NCI-H526 (cell line): ENCODE data around the gene GDF10.

Experiments
- DNase-seq, 2 experiments: peaks; one replicate each; lab custom pipeline; 2025; lab: John Stamatoyannopoulos, UW

GDF10 gene

GRCh38 chr10:47299611-47300428 is at the start of gene GDF10:
Gene GDF10, plus strand, starts transcription at chr10:47300197. Its CDS starts 455 bp downstream, at chr10:47300652.
- DNase-seq = no peak

GRCh38 chr10:47252093-47252780 is 47.8 kb upstream of the GDF10 start:
- DNase-seq = no peak

- no peak for DNase-seq
Observed at GRCh38 chr10:47253030-47253637, 46.9 kb upstream of the GDF10 start.

GRCh38 chr10:47253651-47254375 is 46.2 kb upstream of the GDF10 start:
- no peak for DNase-seq

- DNase-seq = no peak
Observed at GRCh38 chr10:47254611-47255010, 45.4 kb upstream of the GDF10 start.

- DNase-seq = no peak
Observed at GRCh38 chr10:47255033-47255813, 44.8 kb upstream of the GDF10 start.

GRCh38 chr10:47255866-47256265 is 44.1 kb upstream of the GDF10 start:
- no peak for DNase-seq

- no peak for DNase-seq
Observed at GRCh38 chr10:47256751-47257336, 43.2 kb upstream of the GDF10 start.

GRCh38 chr10:47257396-47258120 is 42.4 kb upstream of the GDF10 start:
- no peak for DNase-seq

- no peak for DNase-seq
Observed at GRCh38 chr10:47258921-47259320, 41.1 kb upstream of the GDF10 start.

GRCh38 chr10:47259466-47259865 is 40.5 kb upstream of the GDF10 start:
- no peak for DNase-seq

GRCh38 chr10:47260505-47261111 is 39.4 kb upstream of the GDF10 start:
- DNase-seq = no peak

- DNase-seq = no peak
Observed at GRCh38 chr10:47261121-47261520, 38.9 kb upstream of the GDF10 start.

- no peak for DNase-seq
Observed at GRCh38 chr10:47261556-47261955, 38.4 kb upstream of the GDF10 start.

GRCh38 chr10:47262606-47263533 is 37.1 kb upstream of the GDF10 start:
- peak; percentile 2 to 59 for DNase-seq

GRCh38 chr10:47264797-47265281 is 35.2 kb upstream of the GDF10 start:
- DNase-seq = no peak

GRCh38 chr10:47266602-47267001 is 33.4 kb upstream of the GDF10 start:
- no peak for DNase-seq

GRCh38 chr10:47268696-47269095 is 31.3 kb upstream of the GDF10 start:
- no peak for DNase-seq

GRCh38 chr10:47269294-47269693 is 30.7 kb upstream of the GDF10 start:
- no peak for DNase-seq
